Tibial artery (tissue), 4 donors: ENCODE data around the gene VPS72.

Source experiments
- DNase-seq, 2 donors: peaks; one replicate each; pipeline ENCODE4 v3.0.0-alpha.2; 2019
- H3K27ac ChIP-seq, 2 donors: fragments of 200-600 bp; sonication (generic) in 1 of 2; 1 replicate in 1 of 2; 2 replicates in 1 of 2; pipeline ENCODE4 v1.5.1; 2018 to 2019; ENCODE audit warnings: mild to moderate bottlenecking in 1 of 2
- H3K27me3 ChIP-seq, 2 donors: fragments of 200-600 bp; sonication (generic) in 1 of 2; one replicate each; pipeline versions ENCODE4 v1.5.1 to v1.6.0; 2016 to 2019
- H3K36me3 ChIP-seq, 3 donors: fragments of 200-600 bp; sonication (generic) in 2 of 3; one replicate each; pipeline ENCODE4 v1.5.1; 2016 to 2019; ENCODE audit warnings: mild to moderate bottlenecking in 2 of 3
- H3K4me1 ChIP-seq, 4 donors: fragments of 200-600 bp; sonication (generic) in 2 of 4; 1 replicate in 3 of 4; 2 replicates in 1 of 4; pipeline ENCODE4 v1.5.1; 2016 to 2019
- H3K4me3 ChIP-seq, 2 donors: fragments of 200-600 bp; sonication (generic) in 1 of 2; 1 replicate in 1 of 2; 2 replicates in 1 of 2; pipeline ENCODE4 v1.5.1; 2018 to 2019; ENCODE audit warnings: mild to moderate bottlenecking in 2 of 2
- H3K9me3 ChIP-seq, 3 donors: fragments of 200-600 bp; sonication (generic) in 1 of 3; one replicate each; pipeline ENCODE4 v1.5.1; 2016 to 2019
- intact Hi-C: fragments of 100-400 bp; cut with DNase I; formaldehyde crosslinking; loops from one replicate; pipeline ENCODE4 v1.15.0; 2023; ENCODE audit warnings: low total_unique reads
- TF ChIP-seq, protein P1 (sequence below), 2 experiments: fragments of 200-600 bp in 1 of 2; fragments of 450-650 bp in 1 of 2; IDR thresholded peaks; one replicate each; pipeline ENCODE4 v1.5.1; 2017 to 2019; ENCODE audit warnings: antibody characterized with exemption in 2 of 2, mild to moderate bottlenecking in 1 of 2, moderate library complexity in 1 of 2

VPS72 gene

GRCh38 chr1:151176514-151177045 lies 13.4 kb downstream of the VPS72 start:
- peaks cover 64 to 88% (median 73%) of the 10 kb centered on the region in 3 donors for H3K36me3 ChIP-seq

GRCh38 chr1:151175863-151176262 lies 14.1 kb downstream of the VPS72 start, which contains the start of gene TMOD4:
TMOD4 (minus strand) TSS chr1:151175981; CDS start chr1:151174875, 1,106 bp downstream.
- TF ChIP-seq, protein P1, sequence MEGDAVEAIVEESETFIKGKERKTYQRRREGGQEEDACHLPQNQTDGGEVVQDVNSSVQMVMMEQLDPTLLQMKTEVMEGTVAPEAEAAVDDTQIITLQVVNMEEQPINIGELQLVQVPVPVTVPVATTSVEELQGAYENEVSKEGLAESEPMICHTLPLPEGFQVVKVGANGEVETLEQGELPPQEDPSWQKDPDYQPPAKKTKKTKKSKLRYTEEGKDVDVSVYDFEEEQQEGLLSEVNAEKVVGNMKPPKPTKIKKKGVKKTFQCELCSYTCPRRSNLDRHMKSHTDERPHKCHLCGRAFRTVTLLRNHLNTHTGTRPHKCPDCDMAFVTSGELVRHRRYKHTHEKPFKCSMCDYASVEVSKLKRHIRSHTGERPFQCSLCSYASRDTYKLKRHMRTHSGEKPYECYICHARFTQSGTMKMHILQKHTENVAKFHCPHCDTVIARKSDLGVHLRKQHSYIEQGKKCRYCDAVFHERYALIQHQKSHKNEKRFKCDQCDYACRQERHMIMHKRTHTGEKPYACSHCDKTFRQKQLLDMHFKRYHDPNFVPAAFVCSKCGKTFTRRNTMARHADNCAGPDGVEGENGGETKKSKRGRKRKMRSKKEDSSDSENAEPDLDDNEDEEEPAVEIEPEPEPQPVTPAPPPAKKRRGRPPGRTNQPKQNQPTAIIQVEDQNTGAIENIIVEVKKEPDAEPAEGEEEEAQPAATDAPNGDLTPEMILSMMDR (IDR thresholded peaks at IDR 0.05), result peak in 1 of 2 experiments; percentile 21
- no peak within 1 kb of the TSS for H3K4me3 ChIP-seq
- DNase-seq, result no peak
- H3K9me3 ChIP-seq, result no peaks in the 10 kb centered on the region
- intact Hi-C loops, result no loop called here
- H3K4me1 ChIP-seq, result no peaks in the 10 kb centered on the region
- H3K36me3 ChIP-seq, result peaks cover 58 to 88% (median 70%) of the 10 kb centered on the region in 3 donors
- H3K27ac ChIP-seq, result no peak within 1 kb of the TSS
- no peaks in the 10 kb centered on the region for H3K27me3 ChIP-seq

More at GRCh38 chr1:151176514-151177045, 13.4 kb downstream of the VPS72 start:
- no peaks in the 10 kb centered on the region for H3K9me3 ChIP-seq
- no peaks in the 10 kb centered on the region for H3K27me3 ChIP-seq
- H3K27ac ChIP-seq, result no peak overlapping the region
- intact Hi-C loops, result no loop called here
- no peaks in the 10 kb centered on the region for H3K4me1 ChIP-seq
- TF ChIP-seq, protein P1 (IDR thresholded peaks at IDR 0.05), result no peak
- no peak overlapping the region for H3K4me3 ChIP-seq
- no peak for DNase-seq

DNA sequence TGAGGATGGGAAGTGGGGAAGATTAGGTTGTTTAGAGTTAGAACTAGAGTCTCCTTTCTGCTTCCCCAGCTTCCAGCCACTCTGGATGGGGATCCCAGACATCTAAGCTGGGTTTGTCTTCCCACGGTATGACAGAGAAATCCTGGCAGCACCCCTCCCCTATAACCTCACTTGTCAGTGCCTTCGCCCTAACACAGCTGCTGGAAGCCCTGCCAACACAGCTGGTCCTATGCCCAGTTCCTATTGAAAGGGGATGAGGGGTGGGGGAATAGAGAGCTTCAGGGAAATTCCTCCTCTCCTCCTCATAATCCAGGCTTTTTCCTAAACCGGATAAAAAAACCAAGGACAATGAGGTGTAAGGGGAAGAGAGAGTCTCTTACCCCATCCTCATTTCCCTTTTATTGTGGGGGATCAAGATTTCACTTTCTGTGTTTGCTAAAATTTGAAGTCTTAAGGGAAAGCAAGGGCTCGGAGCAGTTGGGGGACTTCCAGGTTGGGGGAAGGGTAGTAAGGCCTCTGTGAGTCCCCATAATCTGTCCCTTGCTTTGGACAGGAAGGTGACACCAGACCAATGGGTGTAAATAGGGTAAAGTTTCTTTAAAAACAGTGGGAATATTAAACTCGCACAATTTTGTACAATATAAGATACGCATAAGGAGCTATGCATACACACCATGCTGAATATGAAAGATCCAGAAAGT lies 14.8 kb downstream of the VPS72 start:
- no peak overlapping the region for H3K4me3 ChIP-seq
- intact Hi-C loops, result no loop called here
- DNase-seq, result no peak
- TF ChIP-seq, protein P1 (IDR thresholded peaks at IDR 0.05), result no peak
- peaks cover 55 to 88% (median 70%) of the 10 kb centered on the region in 3 donors for H3K36me3 ChIP-seq
- H3K27me3 ChIP-seq, result no peaks in the 10 kb centered on the region
- H3K9me3 ChIP-seq, result no peaks in the 10 kb centered on the region
- H3K27ac ChIP-seq, result no peak overlapping the region
- H3K4me1 ChIP-seq, result no peaks in the 10 kb centered on the region

GRCh38 chr1:151171190-151171589 lies 18.8 kb downstream of the VPS72 start:
- H3K9me3 ChIP-seq, result no peaks in the 10 kb centered on the region
- no peak overlapping the region for H3K4me3 ChIP-seq
- TF ChIP-seq, protein P1 (IDR thresholded peaks at IDR 0.05), result no peak
- intact Hi-C loops, result no loop called here
- peaks cover 30 to 80% (median 51%) of the 10 kb centered on the region in 3 donors for H3K36me3 ChIP-seq
- peaks cover 0 to 11% (median 9%) of the 10 kb centered on the region in 4 donors for H3K4me1 ChIP-seq
- DNase-seq, result no peak
- H3K27ac ChIP-seq, result no peak overlapping the region
- no peaks in the 10 kb centered on the region for H3K27me3 ChIP-seq

- no peaks in the 10 kb centered on the region for H3K27me3 ChIP-seq
- peak overlapping the region; percentile 67 to 76 for H3K4me3 ChIP-seq
Observed at GRCh38 chr1:151167116-151167515, 22.9 kb downstream of the VPS72 start.

More at GRCh38 chr1:151167116-151167515, 22.9 kb downstream of the VPS72 start:
- H3K9me3 ChIP-seq, result no peaks in the 10 kb centered on the region
- no peak for DNase-seq
- H3K36me3 ChIP-seq, result peaks cover 17 to 47% (median 30%) of the 10 kb centered on the region in 3 donors
- H3K27ac ChIP-seq, result peak overlapping the region; percentile 92 to 96
- TF ChIP-seq, protein P1 (IDR thresholded peaks at IDR 0.05), result no peak
- peaks cover 0 to 31% (median 17%) of the 10 kb centered on the region in 4 donors for H3K4me1 ChIP-seq
- intact Hi-C loops, result no loop called here
